HepG2 (cell line): ENCODE measurements around the gene NRN1L. TPM values are rescaled to one million over a fixed set of nuclear protein-coding genes. Genes with fewer than 3 reads are reported as not detected.

ENCODE experiments used
- ATAC-seq: fragments of 200-7000 bp; cut with Tn5 transposase; 3 replicates; pipeline ENCODE4 v1.9.1; 2020; ENCODE audit warnings: mild to moderate bottlenecking, moderate library complexity
- BruUV-seq: library from RNA; stranded (reverse); fragments of 400-500 nt; replicated peaks from 2 replicates; lab custom pipeline; 2021; lab: Mats Ljungman, UMichigan
- CTCF ChIA-PET: fragments of 300-600 bp; formaldehyde crosslinking; extraction: SDS; loops from one replicate; lab custom pipeline; 2021; ENCODE audit warnings: low total read pairs, inconsistent platforms, low intra/inter-chr PET ratio; lab: Yijun Ruan, JAX
- POLR2A ChIA-PET: fragments of 350-600 bp; sonication (Branson Sonifier 250); formaldehyde crosslinking; loops from one replicate; lab custom pipeline; 2020; ENCODE audit warnings: antibody characterized with exemption, inconsistent platforms; lab: Yijun Ruan, JAX
- DNase-seq: peaks from one replicate; pipeline ENCODE4 v3.0.0-alpha.2; 2015; ENCODE audit warnings: low spot score
- FAIRE-seq: peaks from 3 replicates; lab custom pipeline; 2011; peaks lifted over from hg19 to GRCh38; lab: Jason Lieb, UNC
- H2AFZ ChIP-seq: one replicate; pipeline ENCODE4 v1.6.1; 2011; ENCODE audit warnings: low read length, inconsistent platforms
- H3K27ac ChIP-seq: fragments of 300-600 bp; 3 replicates; pipeline ENCODE4 v1.8.0; 2011; ENCODE audit warnings: mixed run types, mild to moderate bottlenecking, mixed read lengths, low read length, inconsistent platforms; ENCODE audit not compliant: insufficient read depth; ENCODE audit errors: extremely low read length
- H3K27me3 ChIP-seq, 2 experiments: fragments of 200-600 bp in 1 of 2; 2 replicates in 1 of 2; 3 replicates in 1 of 2; pipeline versions ENCODE4 v1.6.0 to v1.8.0; 2011; ENCODE audit warnings: low read length in 2 of 2, mild to moderate bottlenecking in 2 of 2, moderate library complexity in 2 of 2, inconsistent platforms in 1 of 2; ENCODE audit not compliant: insufficient read depth in 2 of 2, control insufficient read depth in 1 of 2
- H3K36me3 ChIP-seq, 2 experiments: fragments of 200-600 bp in 1 of 2; replicated peaks in 1 of 2; 2 replicates in 1 of 2; 3 replicates in 1 of 2; pipeline versions ENCODE4 v1.5.1 to v1.8.0; 2011; ENCODE audit warnings: low read length in 2 of 2, inconsistent platforms in 1 of 2; ENCODE audit not compliant: insufficient read depth in 2 of 2, control insufficient read depth in 1 of 2
- H3K4me1 ChIP-seq: 2 replicates; pipeline ENCODE4 v1.5.1; 2012; ENCODE audit warnings: low read length, inconsistent platforms; ENCODE audit not compliant: insufficient read depth
- H3K4me2 ChIP-seq: 2 replicates; pipeline ENCODE4 v1.6.0; 2011; ENCODE audit warnings: low read depth, low read length, inconsistent platforms
- H3K4me3 ChIP-seq, 3 experiments: fragments of 200-600 bp in 1 of 3; sonication (generic), shearing (Covaris generic) in 1 of 3; replicated peaks in 1 of 3; 2 replicates each; pipeline ENCODE4 v1.5.1; 2011 to 2016; ENCODE audit warnings: low read length in 3 of 3, inconsistent platforms in 2 of 3, low read depth in 2 of 3, mild to moderate bottlenecking in 2 of 3, control low read depth in 1 of 3, mixed read lengths in 1 of 3; ENCODE audit not compliant: insufficient read depth in 1 of 3
- H3K79me2 ChIP-seq: one replicate; pipeline ENCODE4 v1.6.1; 2011; ENCODE audit warnings: low read length, inconsistent platforms; ENCODE audit not compliant: insufficient read depth
- H3K9ac ChIP-seq: 2 replicates; pipeline ENCODE4 v1.6.0; 2011; ENCODE audit warnings: mild to moderate bottlenecking, low read depth, low read length, inconsistent platforms; ENCODE audit not compliant: insufficient read depth
- H3K9me3 ChIP-seq: 2 replicates; pipeline ENCODE4 v1.5.1; 2012; ENCODE audit warnings: mild to moderate bottlenecking, low read length
- H4K20me1 ChIP-seq: 2 replicates; pipeline ENCODE4 v1.6.0; 2011; ENCODE audit warnings: inconsistent platforms, mild to moderate bottlenecking, low read length, moderate library complexity; ENCODE audit not compliant: insufficient read depth
- CTCF ChIP-seq: sonication (generic); formaldehyde crosslinking; IDR thresholded peaks from 2 replicates; pipeline ENCODE4 v1.5.0; 2020; ENCODE audit warnings: mild to moderate bottlenecking, missing genetic modification reagents, moderate library complexity
- KDM5B ChIP-seq: sonication (generic); formaldehyde crosslinking; IDR thresholded peaks from 2 replicates; pipeline ENCODE4 v1.4.0; 2020; ENCODE audit warnings: missing genetic modification reagents, mild to moderate bottlenecking, borderline replicate concordance
- MYC ChIP-seq: sonication (generic); formaldehyde crosslinking; IDR thresholded peaks from 2 replicates; pipeline ENCODE4 v1.9.0; 2021; ENCODE audit warnings: missing genetic modification reagents, borderline replicate concordance
- NCOA2 ChIP-seq: sonication (generic); formaldehyde crosslinking; IDR thresholded peaks from 2 replicates; pipeline ENCODE4 v1.8.0; 2022; ENCODE audit warnings: inconsistent platforms
- UBTF ChIP-seq: sonication (generic); formaldehyde crosslinking; IDR thresholded peaks from 2 replicates; pipeline ENCODE4 v1.4.0; 2020; ENCODE audit warnings: mild to moderate bottlenecking, missing genetic modification reagents
- ZBTB38 ChIP-seq: sonication (generic); formaldehyde crosslinking; IDR thresholded peaks from 2 replicates; pipeline ENCODE4 v1.5.1; 2020; ENCODE audit warnings: mild to moderate bottlenecking, missing genetic modification reagents
- ZNF605 ChIP-seq: sonication (generic); formaldehyde crosslinking; IDR thresholded peaks from 2 replicates; pipeline ENCODE4 v1.8.0; 2022; ENCODE audit warnings: mild to moderate bottlenecking, missing genetic modification reagents
- WGBS: methylation state at CpG from one replicate; pipeline ENCODE4 v1.1.6; 2017; ENCODE audit warnings: low lambda C conversion rate; 5-methylcytosine and 5-hydroxymethylcytosine counted together
- in situ Hi-C: cut with HindIII; loops from 2 replicates; pipeline ENCODE4 v1.10.0; 2017; ENCODE audit warnings: low pct_unique_long_range_greater_than_20kb; ENCODE audit not compliant: extremely low pct_ligation_motif_present
- intact Hi-C: fragments of 100-400 bp; cut with micrococcal nuclease; formaldehyde crosslinking; loops from one replicate; pipeline ENCODE4 v1.10.0; 2022; ENCODE audit not compliant: unreplicated experiment
- polyA plus RNA-seq, 8 experiments: library from polyadenylated mRNA; depleted of rRNA in 3 of 8; stranded (reverse) in 7 of 8; unstranded in 1 of 8; fragments of >200 nt; fragmentation: Illumina TruSeq in 4 of 8; extraction: Trizol in 4 of 8; gene quantifications; 2 replicates each; pipeline versions ENCODE4 v1.2.1 to v1.2.3, GENCODE V29; 2011 to 2016; ENCODE audit warnings: low read depth in 4 of 8, missing spikeins in 1 of 8, mixed read lengths in 1 of 8; ENCODE audit not compliant: insufficient read depth in 1 of 8
- total RNA-seq, 5 experiments: library from RNA; depleted of rRNA; stranded (reverse); fragments of >200 nt; fragmentation: Illumina TruSeq; extraction: Trizol; gene quantifications; 2 replicates each; pipeline ENCODE4 v1.2.3, GENCODE V29; 2016; ENCODE audit warnings: low read depth in 1 of 5
- TF ChIP-seq, protein P1 (sequence below): sonication (generic); formaldehyde crosslinking; IDR thresholded peaks from 2 replicates; pipeline ENCODE4 v1.5.1; 2020; ENCODE audit warnings: mild to moderate bottlenecking, missing genetic modification reagents, moderate library complexity

The NRN1L gene
- total and polyA plus RNA-seq, 2 of the 13 experiments (the other 11 are each of a cell fraction or from before 2014, with no cell fraction given) = 0.53 to 1.2 TPM

DNA sequence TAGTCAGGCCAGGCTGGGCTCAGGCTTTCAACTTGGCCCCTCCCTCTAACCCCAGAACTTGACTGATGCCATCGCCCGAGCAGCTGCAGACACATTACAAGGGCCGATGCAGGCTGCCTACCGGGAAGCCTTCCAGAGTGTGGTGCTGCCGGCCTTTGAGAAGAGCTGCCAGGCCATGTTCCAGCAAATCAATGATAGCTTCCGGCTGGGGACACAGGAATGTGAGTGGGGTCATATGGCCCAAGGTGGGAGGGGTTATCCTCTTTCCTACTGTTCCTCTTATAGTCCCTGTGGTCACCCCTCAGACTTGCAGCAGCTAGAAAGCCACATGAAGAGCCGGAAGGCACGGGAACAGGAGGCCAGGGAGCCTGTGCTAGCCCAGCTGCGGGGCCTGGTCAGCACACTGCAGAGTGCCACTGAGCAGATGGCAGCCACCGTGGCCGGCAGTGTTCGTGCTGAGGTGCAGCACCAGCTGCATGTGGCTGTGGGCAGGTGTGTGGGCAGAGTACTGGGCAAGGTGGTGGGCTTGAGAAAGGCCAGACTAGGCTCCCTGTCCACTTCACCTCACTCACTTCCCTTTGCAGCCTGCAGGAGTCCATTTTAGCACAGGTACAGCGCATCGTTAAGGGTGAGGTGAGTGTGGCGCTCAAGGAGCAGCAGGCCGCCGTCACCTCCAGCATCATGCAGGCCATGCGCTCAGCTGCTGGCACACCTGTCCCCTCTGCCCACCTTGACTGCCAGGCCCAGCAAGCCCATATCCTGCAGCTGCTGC is 2.1 kb upstream of the NRN1L start:
- Histone ChIP-seq H3K27me3 (no peaks in the 10 kb centered on the region), H3K79me2 (no peaks in the 10 kb centered on the region), H3K4me1 (peaks cover 31% of the 10 kb centered on the region), H3K27ac (peak overlapping the region; percentile 36), H2AFZ (no peak overlapping the region), H3K36me3 (peaks cover 50 to 79% of the 10 kb centered on the region in 2 experiments), H4K20me1 (no peaks in the 10 kb centered on the region), H3K4me2 (no peak overlapping the region; the same call in 1 of the 2 replicates), H3K9me3 (no peaks in the 10 kb centered on the region), H3K9ac (no peak overlapping the region; the same call in 1 of the 2 replicates), H3K4me3 (no peak overlapping the region)
- WGBS = 92% methylated on average over 16 of the region's 18 CpGs
- in situ Hi-C loops (loop anchor here (10.0 kb wide), 1 partner anchor 162 kb away; no protein-coding TSS in a partner anchor), intact Hi-C loops (loop anchor here (1.0 to 5.0 kb wide), 2 partner anchors 46 to 160 kb away; no protein-coding TSS in a partner anchor)
- FAIRE-seq (no peak), ATAC-seq (peak; percentile 3; the same call in 2 of the 3 replicates), DNase-seq (no peak)
- BruUV-seq = no TSS peak
- peak; percentile 59; the same call in 1 of the 2 replicates for TF ChIP-seq ZBTB38 (CRISPR knock-in tag)
- TF ChIP-seq KDM5B = no peak
- 0 out of 2 replicates have a peak, but pooled peaks have one; percentile 17 for TF ChIP-seq ZNF605
- TF ChIP-seq MYC (CRISPR knock-in tag) = peak; percentile 17; the same call in 1 of the 2 replicates
- no peak for TF ChIP-seq UBTF (CRISPR knock-in tag)
- TF ChIP-seq, protein P1, sequence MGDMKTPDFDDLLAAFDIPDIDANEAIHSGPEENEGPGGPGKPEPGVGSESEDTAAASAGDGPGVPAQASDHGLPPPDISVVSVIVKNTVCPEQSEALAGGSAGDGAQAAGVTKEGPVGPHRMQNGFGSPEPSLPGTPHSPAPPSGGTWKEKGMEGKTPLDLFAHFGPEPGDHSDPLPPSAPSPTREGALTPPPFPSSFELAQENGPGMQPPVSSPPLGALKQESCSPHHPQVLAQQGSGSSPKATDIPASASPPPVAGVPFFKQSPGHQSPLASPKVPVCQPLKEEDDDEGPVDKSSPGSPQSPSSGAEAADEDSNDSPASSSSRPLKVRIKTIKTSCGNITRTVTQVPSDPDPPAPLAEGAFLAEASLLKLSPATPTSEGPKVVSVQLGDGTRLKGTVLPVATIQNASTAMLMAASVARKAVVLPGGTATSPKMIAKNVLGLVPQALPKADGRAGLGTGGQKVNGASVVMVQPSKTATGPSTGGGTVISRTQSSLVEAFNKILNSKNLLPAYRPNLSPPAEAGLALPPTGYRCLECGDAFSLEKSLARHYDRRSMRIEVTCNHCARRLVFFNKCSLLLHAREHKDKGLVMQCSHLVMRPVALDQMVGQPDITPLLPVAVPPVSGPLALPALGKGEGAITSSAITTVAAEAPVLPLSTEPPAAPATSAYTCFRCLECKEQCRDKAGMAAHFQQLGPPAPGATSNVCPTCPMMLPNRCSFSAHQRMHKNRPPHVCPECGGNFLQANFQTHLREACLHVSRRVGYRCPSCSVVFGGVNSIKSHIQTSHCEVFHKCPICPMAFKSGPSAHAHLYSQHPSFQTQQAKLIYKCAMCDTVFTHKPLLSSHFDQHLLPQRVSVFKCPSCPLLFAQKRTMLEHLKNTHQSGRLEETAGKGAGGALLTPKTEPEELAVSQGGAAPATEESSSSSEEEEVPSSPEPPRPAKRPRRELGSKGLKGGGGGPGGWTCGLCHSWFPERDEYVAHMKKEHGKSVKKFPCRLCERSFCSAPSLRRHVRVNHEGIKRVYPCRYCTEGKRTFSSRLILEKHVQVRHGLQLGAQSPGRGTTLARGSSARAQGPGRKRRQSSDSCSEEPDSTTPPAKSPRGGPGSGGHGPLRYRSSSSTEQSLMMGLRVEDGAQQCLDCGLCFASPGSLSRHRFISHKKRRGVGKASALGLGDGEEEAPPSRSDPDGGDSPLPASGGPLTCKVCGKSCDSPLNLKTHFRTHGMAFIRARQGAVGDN = peak; percentile 66
- 0 out of 2 replicates have a peak, but pooled peaks have one; percentile 14 for TF ChIP-seq CTCF (CRISPR knock-in tag)
- no peak for TF ChIP-seq NCOA2 (CRISPR knock-in tag)
- ChIA-PET CTCF (interaction anchor here (1.2 to 5.3 kb wide), 6 partner anchors 33 to 182 kb away, joined by 3 to 63 read pairs (median 6); partner anchors contain the start of gene THAP11), POLR2A (interaction anchor here (1.3 to 3.3 kb wide), 6 partner anchors 10 to 158 kb away, joined by 3 to 22 read pairs (median 7); partner anchors contain the start of genes LCAT, PSKH1 and PSMB10)
